ENCODE data around the gene CTSS.

DNA sequence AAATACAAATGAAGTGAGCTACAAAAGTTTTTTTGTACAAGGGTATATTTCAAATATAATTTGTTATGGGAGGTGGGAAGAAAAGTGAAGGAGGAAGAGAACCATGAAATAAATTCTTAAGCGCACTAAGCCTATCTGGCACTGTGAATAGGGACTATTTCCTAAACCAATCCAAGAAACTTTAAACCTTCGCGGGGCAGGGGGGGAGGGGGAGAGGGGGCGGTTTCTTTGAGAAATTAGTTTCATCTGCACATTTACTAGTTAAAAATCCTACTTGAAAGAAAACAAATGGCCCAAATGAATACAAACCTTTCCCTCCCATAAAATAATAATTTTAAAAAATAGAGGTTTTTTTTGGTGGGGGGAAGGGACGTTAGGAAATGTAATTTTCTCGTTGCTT, 69.0 kb downstream of the CTSS start:
- TF ChIP-seq, protein P1, sequence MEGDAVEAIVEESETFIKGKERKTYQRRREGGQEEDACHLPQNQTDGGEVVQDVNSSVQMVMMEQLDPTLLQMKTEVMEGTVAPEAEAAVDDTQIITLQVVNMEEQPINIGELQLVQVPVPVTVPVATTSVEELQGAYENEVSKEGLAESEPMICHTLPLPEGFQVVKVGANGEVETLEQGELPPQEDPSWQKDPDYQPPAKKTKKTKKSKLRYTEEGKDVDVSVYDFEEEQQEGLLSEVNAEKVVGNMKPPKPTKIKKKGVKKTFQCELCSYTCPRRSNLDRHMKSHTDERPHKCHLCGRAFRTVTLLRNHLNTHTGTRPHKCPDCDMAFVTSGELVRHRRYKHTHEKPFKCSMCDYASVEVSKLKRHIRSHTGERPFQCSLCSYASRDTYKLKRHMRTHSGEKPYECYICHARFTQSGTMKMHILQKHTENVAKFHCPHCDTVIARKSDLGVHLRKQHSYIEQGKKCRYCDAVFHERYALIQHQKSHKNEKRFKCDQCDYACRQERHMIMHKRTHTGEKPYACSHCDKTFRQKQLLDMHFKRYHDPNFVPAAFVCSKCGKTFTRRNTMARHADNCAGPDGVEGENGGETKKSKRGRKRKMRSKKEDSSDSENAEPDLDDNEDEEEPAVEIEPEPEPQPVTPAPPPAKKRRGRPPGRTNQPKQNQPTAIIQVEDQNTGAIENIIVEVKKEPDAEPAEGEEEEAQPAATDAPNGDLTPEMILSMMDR (IDR thresholded peaks at IDR 0.05), result no peak
- no peak for TF ChIP-seq EZH2 (IDR thresholded peaks at IDR 0.05; ENCODE audit: borderline replicate concordance, insufficient read depth, low read depth, low read length, poor library complexity, severe bottlenecking)

All from B cell (primary cell).